Measurements from ENCODE around the gene OTOA.
"Not testable (repeated sequence)": the region's sequence is repeated elsewhere in the genome, so short reads cannot be mapped to it uniquely, and the experiment has no call there.

DNA sequence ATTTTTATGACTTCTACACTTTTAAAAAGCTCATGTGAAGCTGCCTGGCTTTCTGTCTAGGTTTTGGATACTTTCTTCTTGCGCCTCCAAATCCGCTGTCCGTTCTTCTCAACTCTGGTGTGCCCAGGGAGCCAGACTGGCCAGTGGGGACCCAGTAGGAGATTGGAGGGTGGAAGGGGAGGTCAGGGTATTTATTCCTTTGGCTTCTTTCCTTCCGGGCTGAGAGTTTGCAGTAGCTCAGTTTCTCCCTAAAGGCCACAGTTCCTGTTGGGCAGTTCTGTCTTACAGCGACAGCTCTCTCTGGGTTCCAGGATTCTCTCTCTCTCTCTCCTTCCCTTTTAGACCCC, 109.4 kb downstream of the OTOA start:
- TF ChIP-seq, protein P1, sequence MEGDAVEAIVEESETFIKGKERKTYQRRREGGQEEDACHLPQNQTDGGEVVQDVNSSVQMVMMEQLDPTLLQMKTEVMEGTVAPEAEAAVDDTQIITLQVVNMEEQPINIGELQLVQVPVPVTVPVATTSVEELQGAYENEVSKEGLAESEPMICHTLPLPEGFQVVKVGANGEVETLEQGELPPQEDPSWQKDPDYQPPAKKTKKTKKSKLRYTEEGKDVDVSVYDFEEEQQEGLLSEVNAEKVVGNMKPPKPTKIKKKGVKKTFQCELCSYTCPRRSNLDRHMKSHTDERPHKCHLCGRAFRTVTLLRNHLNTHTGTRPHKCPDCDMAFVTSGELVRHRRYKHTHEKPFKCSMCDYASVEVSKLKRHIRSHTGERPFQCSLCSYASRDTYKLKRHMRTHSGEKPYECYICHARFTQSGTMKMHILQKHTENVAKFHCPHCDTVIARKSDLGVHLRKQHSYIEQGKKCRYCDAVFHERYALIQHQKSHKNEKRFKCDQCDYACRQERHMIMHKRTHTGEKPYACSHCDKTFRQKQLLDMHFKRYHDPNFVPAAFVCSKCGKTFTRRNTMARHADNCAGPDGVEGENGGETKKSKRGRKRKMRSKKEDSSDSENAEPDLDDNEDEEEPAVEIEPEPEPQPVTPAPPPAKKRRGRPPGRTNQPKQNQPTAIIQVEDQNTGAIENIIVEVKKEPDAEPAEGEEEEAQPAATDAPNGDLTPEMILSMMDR (IDR thresholded peaks at IDR 0.05), result not testable (repeated sequence)
- TF ChIP-seq POLR2A, POLR2AphosphoS5, EP300 (IDR thresholded peaks at IDR 0.05): not testable (repeated sequence)

Data from stomach (tissue), 4 donors.